NCI-H774 (cell line): ENCODE measurements around the gene SSUH2.
A peak's percentile ranks its signal among the peaks of the same experiment; 100 is the strongest.
"Not testable (repeated sequence)": the region's sequence is repeated elsewhere in the genome, so short reads cannot be mapped to it uniquely, and the experiment has no call there.

Experiments
- DNase-seq: peaks from one replicate; lab custom pipeline; 2025; lab: John Stamatoyannopoulos, UW

SSUH2 gene

DNA sequence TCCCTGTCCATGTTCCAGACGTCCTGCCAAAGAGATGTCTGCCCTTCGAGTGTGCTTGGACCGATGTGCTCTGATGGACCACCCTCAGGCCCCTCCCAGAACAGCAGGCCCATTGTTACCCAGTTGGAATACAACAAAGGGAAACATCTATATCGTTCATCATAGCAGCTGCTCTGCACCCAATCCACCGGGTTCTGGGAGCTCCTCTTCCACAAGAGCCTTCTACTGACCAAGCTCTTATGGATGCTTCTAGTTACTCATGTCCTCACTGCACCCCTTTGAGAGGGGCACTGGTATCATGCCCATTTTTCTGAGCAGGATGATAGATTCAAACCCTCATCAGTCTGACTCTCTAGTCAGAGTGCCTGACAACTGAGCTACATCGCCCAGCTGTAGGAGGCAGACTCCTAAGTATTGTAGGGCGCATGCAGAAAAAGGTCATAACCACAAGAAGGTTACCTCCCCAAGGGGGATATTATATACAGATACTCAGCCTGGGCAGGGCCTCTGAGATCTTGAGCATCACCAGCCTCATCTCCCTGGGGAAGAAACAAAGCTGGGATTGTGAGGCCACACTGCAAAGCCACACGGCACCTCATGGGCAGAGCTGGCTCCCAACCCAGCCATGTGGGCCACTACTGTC lies at the start of gene SSUH2:
TSS of gene SSUH2 (minus strand) at position 51 of the 643 bp plus-strand sequence. CDS start at position 11, 40 bp downstream.
- no peak for DNase-seq

DNA sequence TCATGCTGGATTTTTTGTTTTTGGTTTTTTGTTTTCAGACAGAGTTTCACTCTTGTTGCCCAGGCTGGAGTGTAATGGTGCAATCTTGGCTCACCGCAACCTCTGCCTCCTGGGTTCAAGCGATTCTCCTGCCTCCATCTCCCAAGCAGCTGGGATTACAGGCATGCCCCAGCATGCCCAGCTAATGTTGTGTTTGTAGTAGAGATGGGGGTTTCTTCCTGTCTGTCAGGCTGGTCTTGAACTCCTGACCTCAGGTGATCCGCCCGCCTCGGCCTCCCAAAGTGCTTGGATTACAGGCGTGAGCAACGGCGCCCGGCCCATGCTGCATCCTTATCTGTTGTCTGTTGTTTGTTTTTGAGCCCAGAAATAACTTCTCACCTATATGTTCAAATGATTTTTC lies 46.7 kb upstream of the SSUH2 start:
- DNase-seq, result not testable (repeated sequence)

- not testable (repeated sequence) for DNase-seq
Observed at GRCh38 chr3:8684992-8685391, 40.4 kb upstream of the SSUH2 start.

DNA sequence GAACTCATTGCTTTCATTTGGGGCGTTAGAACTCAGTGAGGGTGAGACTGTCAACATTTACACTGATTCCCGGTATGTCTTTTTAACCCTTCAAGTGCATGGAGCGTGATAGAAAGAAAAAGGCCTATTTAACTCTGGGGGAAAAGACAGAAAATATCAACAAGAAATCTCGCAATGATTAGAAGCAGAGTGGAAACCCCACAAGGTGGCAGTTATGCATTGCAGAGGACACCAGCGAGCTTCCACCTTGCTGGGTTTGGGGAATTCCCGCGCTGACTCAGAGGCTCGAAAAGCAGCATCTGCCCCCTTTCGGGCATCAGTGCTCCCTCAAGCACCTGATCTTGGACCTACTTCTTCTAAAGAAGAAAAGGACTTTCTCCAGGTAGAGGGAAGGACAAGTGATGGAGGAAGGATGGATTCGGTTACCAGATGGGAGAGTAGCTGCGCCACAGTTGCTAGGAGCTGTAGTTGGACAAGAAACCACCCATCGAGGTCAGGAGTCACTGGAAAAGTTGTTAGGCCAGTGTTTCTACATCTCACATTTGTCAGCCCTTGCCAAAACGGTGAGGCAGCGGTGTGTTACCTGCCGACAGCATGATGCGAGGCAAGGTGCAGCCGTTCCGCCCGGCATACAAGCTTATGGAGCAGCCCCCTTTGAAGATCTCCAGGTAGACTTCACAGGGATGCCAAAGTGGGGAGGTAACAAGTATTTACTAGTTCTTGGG lies 38.4 kb upstream of the SSUH2 start:
- DNase-seq, result not testable (repeated sequence)

GRCh38 chr3:8681881-8682538 lies 37.4 kb upstream of the SSUH2 start:
- DNase-seq, result not testable (repeated sequence)

DNA sequence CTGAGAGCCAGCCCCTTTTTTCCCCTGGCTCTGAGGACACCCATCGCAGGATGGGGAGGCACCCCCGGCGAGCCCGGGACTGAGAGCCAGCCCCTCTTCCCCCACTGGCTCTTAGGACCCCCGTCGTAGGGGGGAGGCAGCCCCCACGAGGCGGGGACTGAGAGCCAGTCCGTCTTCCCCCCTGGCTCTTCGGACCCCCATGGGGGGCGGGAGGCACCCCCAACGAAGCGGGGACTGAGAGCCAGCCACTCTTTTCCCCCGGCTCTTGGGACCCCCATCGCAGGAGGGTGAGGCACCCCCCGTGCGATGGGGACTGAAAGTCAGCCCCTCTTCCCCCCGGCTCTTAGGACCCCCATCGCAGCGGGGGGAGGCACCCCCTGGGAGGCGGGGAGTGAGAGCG lies 36.8 kb upstream of the SSUH2 start:
- no peak for DNase-seq

DNA sequence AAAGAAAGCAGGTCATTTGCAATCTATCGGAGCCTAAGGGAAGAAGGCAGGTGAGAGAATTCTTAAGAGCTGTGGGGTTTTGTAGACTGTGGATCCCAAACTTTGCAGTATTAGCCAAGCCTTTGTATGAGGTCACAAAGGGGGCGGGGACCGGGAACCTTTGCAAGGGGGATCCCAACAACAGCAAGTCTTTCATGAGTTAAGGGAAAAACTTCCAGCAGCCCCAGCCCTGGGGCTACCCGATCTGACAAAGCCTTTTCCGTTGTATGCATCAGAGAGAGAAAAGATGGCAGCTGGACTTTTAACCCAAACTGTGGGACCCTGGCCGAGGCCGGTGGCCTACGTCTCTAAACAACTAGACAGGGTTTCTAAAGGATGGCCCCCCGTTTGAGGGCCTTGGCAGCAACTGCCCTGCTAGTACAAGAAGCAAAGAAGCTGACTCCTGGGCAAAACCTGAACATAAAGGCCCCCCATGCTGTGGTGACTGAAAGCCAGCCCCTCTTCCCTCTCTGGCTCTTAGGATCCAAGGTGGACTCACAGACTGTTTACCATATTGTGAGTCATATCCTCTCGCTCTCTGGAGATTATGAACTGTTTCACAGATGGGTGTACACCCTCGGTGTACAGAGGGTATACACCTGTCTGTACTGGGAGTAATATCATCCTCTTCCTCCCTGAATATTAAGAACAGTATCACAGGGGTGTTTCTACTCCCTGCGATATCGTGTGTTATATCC lies 35.4 kb upstream of the SSUH2 start:
- not testable (repeated sequence) for DNase-seq

DNA sequence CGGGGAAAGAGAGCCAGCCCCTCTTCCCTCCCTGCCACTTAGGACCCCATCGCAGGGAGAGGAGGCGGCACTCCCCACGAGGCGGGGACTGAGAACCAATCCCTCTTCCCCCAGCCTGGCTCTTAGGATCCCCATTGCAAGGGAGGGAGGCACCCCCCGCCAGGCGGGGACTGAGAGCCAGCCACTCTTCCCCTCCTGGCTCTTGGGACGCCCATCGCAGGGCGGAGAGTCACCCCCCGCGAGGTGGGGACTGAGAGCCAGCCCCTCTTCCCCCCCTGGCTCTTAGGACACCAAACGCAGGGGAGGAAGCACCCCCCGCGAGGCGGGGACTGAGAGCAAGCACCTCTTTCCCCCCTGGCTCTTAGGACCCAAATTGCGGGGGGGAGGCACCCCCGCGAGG lies 34.2 kb upstream of the SSUH2 start:
- DNase-seq, result no peak

GRCh38 chr3:8677258-8677657 lies 32.7 kb upstream of the SSUH2 start:
- DNase-seq, result not testable (repeated sequence)

DNA sequence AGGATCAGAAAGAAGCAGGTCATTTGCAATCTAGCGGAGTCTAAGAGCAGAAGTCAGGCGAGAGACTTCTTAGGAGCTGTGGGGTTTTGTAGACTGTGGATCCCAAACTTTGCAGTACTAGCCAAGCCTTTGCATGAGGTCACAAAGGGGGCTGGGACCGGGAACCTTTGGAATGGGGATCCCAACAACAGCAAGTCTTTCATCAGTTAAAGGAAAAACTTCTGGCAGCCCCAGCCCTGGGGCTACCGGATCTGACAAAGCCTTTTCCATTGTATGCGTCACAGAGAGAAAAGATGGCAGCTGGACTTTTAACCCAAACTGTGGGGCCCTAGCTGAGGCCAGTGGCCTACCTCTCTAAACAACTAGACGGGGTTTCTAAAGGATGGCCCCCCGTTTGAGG lies 31.0 kb upstream of the SSUH2 start:
- not testable (repeated sequence) for DNase-seq

- DNase-seq, result no peak
Observed at GRCh38 chr3:8673083-8673737, 28.6 kb upstream of the SSUH2 start.

- DNase-seq, result no peak
Observed at GRCh38 chr3:8669019-8669418, 24.4 kb upstream of the SSUH2 start.

DNA sequence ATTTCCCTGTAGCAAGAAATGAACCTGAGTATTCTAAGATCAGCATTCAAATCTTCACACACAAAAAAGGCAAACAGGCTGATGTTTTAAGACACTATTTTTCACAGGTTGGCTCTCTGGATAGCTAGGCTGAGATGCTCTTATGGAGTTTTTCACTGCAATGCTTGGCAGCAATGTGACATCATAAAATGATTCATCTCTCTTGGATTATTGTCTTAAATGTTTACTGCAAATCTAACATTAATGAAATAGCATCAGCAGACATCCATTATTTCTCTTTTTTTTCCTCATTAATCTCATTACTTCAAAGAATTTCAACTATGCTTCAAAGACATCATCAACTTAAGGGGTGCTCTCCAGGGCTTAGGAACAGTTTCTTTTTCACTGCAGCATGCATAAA lies 23.6 kb upstream of the SSUH2 start:
- DNase-seq, result no peak

GRCh38 chr3:8667463-8668091 lies 23.0 kb upstream of the SSUH2 start:
- no peak for DNase-seq

GRCh38 chr3:8665407-8665896 lies 20.9 kb upstream of the SSUH2 start:
- DNase-seq, result no peak

DNA sequence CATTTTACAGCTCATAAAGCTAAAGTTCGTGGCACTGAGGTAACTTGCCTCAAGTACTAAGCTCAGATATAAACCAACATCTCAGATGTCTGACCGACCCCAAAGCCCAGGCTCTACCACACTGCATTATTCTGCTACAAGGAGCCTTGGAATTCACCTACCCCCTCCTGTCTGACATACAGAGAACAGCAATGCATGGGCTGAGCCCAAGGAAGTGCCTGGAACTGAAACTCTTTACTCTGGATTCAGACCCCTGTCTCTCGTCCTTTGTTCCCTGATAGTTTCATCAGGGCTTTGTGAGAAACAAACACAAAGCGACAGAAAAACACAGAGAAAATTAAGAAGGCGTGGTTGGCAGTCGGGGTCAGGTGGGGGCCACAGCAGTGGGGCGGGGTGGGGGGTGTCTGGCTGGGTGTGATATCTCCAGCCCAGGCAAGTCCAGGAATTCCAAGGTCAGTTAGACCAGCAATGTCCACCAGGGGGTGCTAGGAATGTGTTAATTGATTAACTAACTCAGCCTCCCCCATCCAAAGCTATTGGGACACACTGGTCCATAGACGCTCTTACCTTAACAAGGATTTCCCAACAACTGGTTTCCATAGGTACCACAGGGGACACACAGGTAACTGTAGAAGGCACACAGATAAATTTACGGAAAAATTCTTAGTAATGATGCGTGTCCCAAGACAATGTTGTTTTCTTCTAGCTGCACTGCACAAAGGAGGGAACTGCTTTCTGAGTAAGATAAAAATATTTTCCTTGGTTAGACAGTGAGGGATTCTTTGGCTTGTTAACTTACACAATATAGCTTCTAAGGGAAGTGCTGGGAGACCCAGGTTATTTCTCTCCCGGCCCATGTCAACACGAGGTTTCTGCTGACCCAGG lies 18.8 kb upstream of the SSUH2 start:
- peak; percentile 32 for DNase-seq

DNA sequence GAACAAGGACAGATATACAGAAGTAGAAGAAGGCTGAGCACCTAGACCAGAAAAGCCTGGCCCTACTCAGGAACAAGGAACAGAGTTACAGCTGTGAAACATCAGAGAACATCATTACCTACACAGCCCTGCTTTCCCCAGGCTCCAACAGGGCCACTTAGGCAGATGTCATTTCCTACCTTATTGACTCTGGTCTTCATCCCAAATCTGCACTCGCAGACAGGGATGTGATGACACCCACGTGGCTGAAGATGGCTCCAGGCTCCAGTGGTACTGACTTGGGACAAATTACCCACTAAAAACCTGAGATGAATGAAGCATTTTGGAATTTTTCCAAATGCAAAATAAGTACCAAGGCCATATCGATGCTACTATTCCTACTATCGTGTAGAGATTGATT lies 18.0 kb upstream of the SSUH2 start:
- no peak for DNase-seq

GRCh38 chr3:8660175-8661118 lies 15.8 kb upstream of the SSUH2 start:
- DNase-seq, result no peak

GRCh38 chr3:8659242-8659641 lies 14.6 kb upstream of the SSUH2 start:
- no peak for DNase-seq
